T1000 (cell line): ENCODE data around the gene ACP6.
"Not testable (repeated sequence)": the region's sequence is repeated elsewhere in the genome, so short reads cannot be mapped to it uniquely, and the experiment has no call there.

Source experiments
- DNase-seq: peaks from one replicate; lab custom pipeline; 2025; ENCODE audit warnings: mixed read lengths; lab: John Stamatoyannopoulos, UW

ACP6 gene

GRCh38 chr1:147670319-147671001 lies at the start of gene ACP6:
Gene ACP6 (minus strand): TSS chr1:147670524. CDS start chr1:147670048, 476 bp downstream.
- DNase-seq = peak; percentile 82

- DNase-seq = no peak
Observed at GRCh38 chr1:147719711-147720225, 49.4 kb upstream of the ACP6 start.

- DNase-seq = no peak
Observed at GRCh38 chr1:147719029-147719698, 48.8 kb upstream of the ACP6 start.

- no peak for DNase-seq
Observed at GRCh38 chr1:147717706-147718097, 47.4 kb upstream of the ACP6 start.

- no peak for DNase-seq
Observed at GRCh38 chr1:147717051-147717705, 46.9 kb upstream of the ACP6 start.

- no peak for DNase-seq
Observed at GRCh38 chr1:147712605-147713004, 42.3 kb upstream of the ACP6 start.

GRCh38 chr1:147700042-147701006 lies 30.0 kb upstream of the ACP6 start:
- DNase-seq = no peak

DNA sequence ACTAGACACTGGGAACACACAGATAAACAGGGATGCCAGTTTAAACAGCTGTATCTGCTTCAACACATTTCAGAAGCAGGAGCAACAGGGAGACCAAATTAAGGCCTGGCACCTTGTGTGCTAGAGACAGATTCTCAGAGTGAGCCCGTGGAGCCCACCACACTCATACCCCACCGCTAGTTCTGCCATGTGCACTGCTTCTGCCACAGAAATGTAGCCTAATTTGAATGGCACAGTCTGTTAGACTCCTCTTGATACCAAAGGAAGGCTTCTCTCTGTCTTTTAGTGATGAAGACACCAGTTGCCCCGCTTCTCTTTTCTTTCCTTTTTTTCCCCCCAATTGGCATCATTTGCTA lies 29.3 kb upstream of the ACP6 start:
- no peak for DNase-seq

- no peak for DNase-seq
Observed at GRCh38 chr1:147683163-147683763, 12.9 kb upstream of the ACP6 start.

- DNase-seq = not testable (repeated sequence)
Observed at GRCh38 chr1:147680608-147681235, 10.4 kb upstream of the ACP6 start.

GRCh38 chr1:147677681-147678080 lies 7.4 kb upstream of the ACP6 start:
- DNase-seq = not testable (repeated sequence)

DNA sequence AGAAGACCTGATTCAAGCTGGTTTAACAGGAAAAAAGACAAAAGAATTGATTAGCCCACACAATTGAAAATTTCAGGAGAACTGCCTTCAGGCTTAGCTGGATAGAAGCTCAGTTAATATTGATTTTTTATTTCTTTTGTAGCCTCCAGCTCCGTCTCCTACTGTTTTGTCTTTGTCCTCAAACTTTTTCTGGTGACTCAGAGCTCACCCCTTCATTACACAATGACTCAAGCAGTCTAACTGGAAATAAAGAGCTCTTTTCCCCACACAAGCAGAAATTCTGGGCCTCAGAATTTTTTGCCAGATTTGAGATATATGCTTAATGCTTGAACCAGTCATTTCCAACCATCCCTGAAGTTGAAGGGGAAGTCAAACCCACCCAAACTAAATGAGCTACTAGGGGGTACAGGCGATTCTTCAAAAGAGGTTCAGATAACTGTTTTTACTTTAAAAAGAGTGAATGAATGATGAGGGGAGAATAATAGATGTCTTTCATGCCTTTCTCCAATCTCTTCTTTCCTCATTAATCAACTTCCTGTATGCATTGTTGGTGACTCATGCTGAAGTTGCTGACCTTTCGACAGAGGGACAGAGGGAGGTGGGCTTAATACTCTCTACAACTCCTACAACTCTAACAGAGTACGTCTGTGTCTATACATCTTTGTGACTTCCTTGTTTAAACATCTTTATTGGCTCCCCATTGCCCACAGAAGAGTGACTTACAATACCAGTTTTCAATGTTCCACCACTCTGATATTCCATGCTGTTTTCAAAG lies 6.2 kb upstream of the ACP6 start:
- DNase-seq = no peak

DNA sequence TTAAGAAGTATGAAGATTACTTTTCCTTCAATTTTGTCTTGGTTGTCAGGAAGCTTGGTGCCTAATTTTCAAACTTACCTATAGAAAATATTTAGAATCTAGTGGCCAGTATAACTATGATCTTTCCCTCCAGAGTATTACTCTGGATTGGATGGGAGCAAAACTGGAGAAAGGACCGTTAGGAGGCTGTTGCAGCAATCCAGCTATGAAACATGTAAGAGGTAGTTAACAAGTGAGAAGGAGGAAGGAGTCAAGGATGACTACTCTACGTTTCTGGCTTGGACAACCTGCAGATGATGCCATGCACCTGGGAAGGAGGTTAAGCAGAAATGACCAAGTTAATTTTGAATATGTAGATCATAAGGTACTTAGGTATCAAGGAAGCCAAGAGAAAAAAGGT lies 3.5 kb upstream of the ACP6 start:
- no peak for DNase-seq

- no peak for DNase-seq
Observed at GRCh38 chr1:147673406-147673805, 3.1 kb upstream of the ACP6 start.

DNA sequence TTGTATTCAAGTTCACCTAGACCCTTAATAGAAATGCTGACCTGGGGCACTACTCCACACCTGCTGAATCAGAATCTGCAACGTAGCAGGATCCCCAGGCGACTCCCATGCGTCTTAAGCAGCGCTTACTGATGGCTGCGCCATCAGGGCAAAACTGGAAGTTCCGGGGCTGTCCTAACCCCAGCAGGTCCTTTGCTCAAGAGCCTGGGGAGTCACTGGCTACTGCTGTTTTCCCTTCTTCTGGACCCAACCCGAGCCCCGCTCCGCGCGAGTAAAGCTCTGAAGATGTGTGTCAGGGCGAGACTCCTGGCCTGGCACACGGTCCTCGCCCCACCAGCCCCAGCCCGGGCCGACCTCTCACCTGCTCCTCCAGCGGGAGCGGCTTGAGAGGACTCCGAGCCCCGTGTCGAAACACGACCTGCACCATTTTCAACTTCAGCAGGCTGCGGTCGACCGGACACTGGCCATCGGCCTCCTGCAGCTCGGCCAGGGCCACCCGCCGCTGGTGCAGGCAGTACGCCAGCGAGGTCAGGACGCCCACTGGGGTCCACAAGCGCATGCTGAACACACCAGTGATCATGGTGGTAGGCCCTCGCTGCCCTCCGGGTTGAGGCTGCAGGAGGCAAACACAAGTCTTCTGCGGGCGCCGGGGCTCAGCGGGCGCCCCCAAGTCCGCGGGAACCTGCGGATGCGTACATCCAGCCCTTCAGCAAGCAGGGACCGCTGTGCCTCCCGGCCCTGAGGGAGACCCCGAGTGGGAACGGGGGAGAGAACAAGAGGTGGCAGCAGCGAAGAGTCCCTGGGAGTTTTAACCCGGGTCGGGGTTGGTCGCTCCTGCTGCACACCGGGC lies 630 bp downstream of the ACP6 start:
- no peak for DNase-seq

DNA sequence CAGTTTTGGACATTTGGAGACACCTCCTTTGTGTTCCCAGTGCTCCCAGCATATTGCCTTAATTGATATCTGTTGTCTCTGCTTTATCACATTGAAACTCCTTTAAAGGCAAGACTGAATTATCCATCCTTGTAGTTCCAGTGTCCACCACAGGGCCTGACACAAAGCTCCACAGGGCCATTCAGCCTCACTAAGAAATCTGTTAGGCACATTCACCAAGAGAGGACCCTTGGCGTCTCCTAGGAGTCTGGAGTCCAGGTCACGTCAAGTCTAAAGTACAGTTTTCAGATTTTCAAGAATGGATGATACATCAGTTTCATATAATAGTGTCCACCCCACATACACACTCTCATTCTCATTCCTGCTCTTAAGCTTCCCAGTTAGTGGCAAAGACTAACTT lies 4.8 kb downstream of the ACP6 start:
- DNase-seq = no peak

DNA sequence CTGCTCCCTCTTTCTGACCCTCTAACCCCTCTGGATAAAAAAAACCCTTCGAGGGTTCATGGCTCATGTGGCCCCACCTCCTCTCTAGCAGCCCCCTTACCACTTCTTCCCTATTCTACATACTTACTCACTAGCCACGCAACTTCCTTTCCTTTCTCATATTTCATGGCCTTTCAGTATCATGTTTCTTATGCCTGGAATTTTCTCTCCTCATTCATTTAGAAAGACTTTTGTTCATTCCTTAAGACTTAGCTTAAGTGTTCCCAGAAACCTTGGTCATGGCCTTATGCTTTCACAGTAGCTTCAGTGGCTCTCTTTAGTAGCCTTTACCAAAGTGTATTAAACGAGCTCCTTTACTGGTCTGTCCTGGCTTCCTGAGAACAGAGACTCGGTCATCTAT lies 6.1 kb downstream of the ACP6 start:
- no peak for DNase-seq

GRCh38 chr1:147654511-147654910 lies 15.8 kb downstream of the ACP6 start:
- DNase-seq = no peak

GRCh38 chr1:147652306-147652705 lies 18.0 kb downstream of the ACP6 start:
- DNase-seq = no peak
